ENCODE data around the gene RBM11.

Gene RBM11

GRCh38 chr21:14271641-14272040 lies 55.7 kb downstream of the RBM11 start:
- no peak for DNase-seq

GRCh38 chr21:14273736-14274538 lies 58.0 kb downstream of the RBM11 start:
- no peak for DNase-seq

GRCh38 chr21:14275702-14276205 lies 59.8 kb downstream of the RBM11 start:
- DNase-seq: no peak
